Activated T-cell treated with anti-CD3 and anti-CD28 coated beads, Interleukin-2, amount 50 U/mL, for 72 hours (primary cell): ENCODE data around the gene DOCK1. TPM values are rescaled to one million over a fixed set of nuclear protein-coding genes. Genes with fewer than 3 reads are reported as not detected.

ENCODE experiments used
- ATAC-seq, 2 donors: fragments of 150-1000 bp; cut with Tn5 transposase; replicated peaks in 1 of 2; 2 replicates each; pipeline ENCODE4 v1.10.0; 2021; ENCODE audit warnings: moderate library complexity in 2 of 2, mild to moderate bottlenecking in 1 of 2
- DNase-seq, 2 donors: peaks; one replicate each; pipeline ENCODE4 v3.0.0; 2021 to 2022; ENCODE audit warnings: mixed read lengths in 1 of 2
- H3K27ac Mint-ChIP-seq: one replicate; pipeline ENCODE4 v1.8.0; 2022; ENCODE audit warnings: mild to moderate bottlenecking, moderate library complexity, mixed read lengths
- H3K27me3 Mint-ChIP-seq: one replicate; pipeline ENCODE4 v1.8.0; 2022; ENCODE audit warnings: low read depth, mixed read lengths
- H3K36me3 Mint-ChIP-seq, 2 donors: one replicate each; pipeline ENCODE4 v1.8.0; 2022; ENCODE audit warnings: mixed read lengths in 2 of 2, mild to moderate bottlenecking in 1 of 2; ENCODE audit not compliant: insufficient read depth in 2 of 2
- H3K4me1 Mint-ChIP-seq: one replicate; pipeline ENCODE4 v1.8.0; 2022; ENCODE audit warnings: low read depth, mixed read lengths
- H3K4me3 Mint-ChIP-seq, 2 donors: one replicate each; pipeline ENCODE4 v1.8.0; 2022; ENCODE audit warnings: mild to moderate bottlenecking in 2 of 2, mixed read lengths in 2 of 2, moderate library complexity in 2 of 2
- H3K9me3 Mint-ChIP-seq, 2 donors: one replicate each; pipeline ENCODE4 v1.8.0; 2022; ENCODE audit warnings: mixed read lengths in 2 of 2
- total RNA-seq, 2 donors: library from RNA; stranded (reverse); gene quantifications; one replicate each; pipeline ENCODE4 v1.2.3, GENCODE V29; 2022

DOCK1 gene
- total RNA-seq, 2 donors from 2014 or later, result 0.35 to 0.53 TPM

DNA sequence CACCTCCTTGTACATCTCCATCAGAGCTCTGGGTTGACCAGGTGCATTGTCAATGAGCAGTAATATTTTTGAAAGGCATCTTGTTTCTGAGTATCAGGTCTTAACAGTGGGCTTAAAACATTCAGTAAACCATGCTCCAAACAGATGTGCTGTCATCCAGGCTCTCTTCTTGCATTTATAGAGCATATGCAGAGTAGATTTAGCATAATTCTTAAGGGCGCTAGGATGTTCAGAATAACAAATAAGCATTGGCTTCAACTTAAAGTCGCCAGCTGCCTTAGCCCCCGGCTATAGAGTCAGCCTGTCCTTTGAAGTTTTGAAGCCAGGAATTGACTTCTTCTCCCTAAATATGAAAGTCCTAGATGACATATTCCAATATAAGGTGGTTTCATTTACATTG, 421.7 kb downstream of the DOCK1 start:
- Mint-ChIP-seq H3K27ac (no peak overlapping the region), H3K27me3 (peaks cover 13% of the 10 kb centered on the region), H3K4me3 (no peak overlapping the region), H3K36me3 (no peaks in the 10 kb centered on the region), H3K4me1 (no peaks in the 10 kb centered on the region), H3K9me3 (no peaks in the 10 kb centered on the region)
- DNase-seq, result no peak
- ATAC-seq, result no peak

DNA sequence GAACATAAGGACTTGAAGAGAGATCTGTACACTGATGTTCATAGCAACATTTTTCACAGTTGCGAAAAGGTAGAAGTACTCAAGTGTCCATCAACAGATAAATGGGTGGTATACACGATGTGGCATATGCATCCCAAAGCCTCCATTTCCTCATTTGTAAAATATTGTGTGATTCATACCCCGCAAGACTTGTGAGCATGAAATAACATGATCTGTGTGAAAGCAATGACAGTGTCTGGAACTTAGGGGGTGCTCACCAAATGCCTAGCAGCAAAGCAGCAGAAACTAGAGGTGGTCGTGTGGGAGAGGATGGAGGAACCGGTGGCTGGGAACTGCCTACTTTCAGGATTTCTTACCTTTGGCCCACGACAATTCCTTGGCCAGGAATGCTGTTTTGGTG, 426.5 kb downstream of the DOCK1 start:
- H3K4me3 Mint-ChIP-seq, result no peak overlapping the region
- H3K9me3 Mint-ChIP-seq, result no peaks in the 10 kb centered on the region
- H3K4me1 Mint-ChIP-seq, result peaks cover 5% of the 10 kb centered on the region
- no peaks in the 10 kb centered on the region for H3K36me3 Mint-ChIP-seq
- H3K27ac Mint-ChIP-seq, result no peak overlapping the region
- DNase-seq (no peak), ATAC-seq (no peak)
- H3K27me3 Mint-ChIP-seq, result peaks cover 28% of the 10 kb centered on the region

DNA sequence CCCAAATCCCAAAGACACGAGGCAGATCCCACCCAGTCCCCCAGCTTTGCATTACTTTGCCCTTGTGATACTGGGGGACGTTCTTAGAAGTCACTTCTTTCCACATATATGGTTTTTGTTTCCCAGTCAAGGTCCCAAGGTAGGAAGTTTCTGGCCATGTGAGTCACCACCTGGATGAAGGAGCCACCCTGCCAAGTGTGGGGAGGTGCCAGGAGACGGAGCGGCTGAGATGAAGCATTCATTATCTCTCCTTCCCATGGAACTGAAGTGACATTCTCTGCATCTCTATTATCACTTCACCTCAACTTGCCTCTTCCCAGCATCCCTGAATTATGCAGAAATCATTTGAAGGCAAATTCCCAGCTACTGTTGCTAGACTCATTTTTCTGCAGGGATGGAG, 427.4 kb downstream of the DOCK1 start:
- ATAC-seq (no peak), DNase-seq (no peak)
- H3K27ac Mint-ChIP-seq, result no peak overlapping the region
- H3K4me1 Mint-ChIP-seq, result peaks cover 5% of the 10 kb centered on the region
- no peaks in the 10 kb centered on the region for H3K36me3 Mint-ChIP-seq
- no peak overlapping the region for H3K4me3 Mint-ChIP-seq
- no peaks in the 10 kb centered on the region for H3K9me3 Mint-ChIP-seq
- H3K27me3 Mint-ChIP-seq, result peaks cover 28% of the 10 kb centered on the region

DNA sequence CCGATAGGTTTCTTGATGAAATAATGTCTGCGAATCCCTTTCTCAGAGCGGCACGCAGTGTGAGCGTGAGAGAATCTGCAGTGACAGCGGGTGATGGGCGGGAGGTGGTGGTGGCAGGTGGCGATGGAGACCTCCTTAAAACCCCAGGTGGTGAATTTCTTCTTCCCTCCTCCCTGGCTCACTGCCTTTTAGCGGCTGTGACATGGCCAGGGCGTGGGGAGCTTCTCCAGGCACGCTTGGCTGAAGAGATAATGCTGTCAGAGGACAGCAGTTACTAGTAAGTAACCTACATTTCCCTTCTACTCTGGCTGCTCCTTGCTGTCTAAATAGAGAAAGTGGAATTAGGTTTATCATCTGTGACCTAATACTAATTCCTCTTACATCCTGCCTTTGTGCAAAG, 432.6 kb downstream of the DOCK1 start:
- Mint-ChIP-seq H3K4me1 (peaks cover 5% of the 10 kb centered on the region), H3K36me3 (no peaks in the 10 kb centered on the region), H3K27ac (no peak overlapping the region), H3K9me3 (no peaks in the 10 kb centered on the region), H3K4me3 (no peak overlapping the region), H3K27me3 (peaks cover 25% of the 10 kb centered on the region)
- ATAC-seq (no peak), DNase-seq (no peak)

DNA sequence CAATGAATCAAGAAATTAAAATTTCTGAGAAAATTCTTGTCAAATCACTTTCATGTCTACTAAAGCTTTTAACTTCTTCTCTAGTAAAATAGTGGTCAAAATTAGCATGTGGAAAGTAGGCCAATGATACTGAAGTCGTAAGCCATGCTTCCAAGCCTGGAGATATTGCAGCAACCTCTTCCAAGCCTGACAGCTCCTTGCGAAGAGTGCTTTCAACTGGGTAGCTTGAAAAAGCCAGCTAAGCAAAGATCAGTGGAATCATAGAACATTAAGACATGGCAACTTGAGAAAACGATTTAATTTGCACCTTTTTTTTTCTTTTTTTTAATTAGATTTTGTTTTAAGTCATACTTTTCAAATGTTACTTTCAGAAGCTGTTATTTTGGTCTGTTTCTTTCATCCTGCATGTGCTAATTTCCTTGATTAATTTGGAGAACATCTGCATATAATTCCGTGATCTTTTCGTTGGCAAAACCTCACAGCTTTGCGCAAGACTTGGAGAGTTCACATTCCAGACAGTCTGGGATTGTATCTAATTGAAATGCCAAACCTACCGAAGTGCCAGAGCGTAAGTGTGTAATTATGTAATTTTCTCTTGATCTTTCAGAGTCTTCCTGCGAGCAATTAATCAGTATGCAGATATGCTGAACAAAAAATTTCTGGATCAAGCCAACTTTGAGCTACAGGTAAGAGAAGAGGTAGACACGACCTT, 433.3 kb downstream of the DOCK1 start:
- no peak for ATAC-seq
- no peaks in the 10 kb centered on the region for H3K36me3 Mint-ChIP-seq

DNA sequence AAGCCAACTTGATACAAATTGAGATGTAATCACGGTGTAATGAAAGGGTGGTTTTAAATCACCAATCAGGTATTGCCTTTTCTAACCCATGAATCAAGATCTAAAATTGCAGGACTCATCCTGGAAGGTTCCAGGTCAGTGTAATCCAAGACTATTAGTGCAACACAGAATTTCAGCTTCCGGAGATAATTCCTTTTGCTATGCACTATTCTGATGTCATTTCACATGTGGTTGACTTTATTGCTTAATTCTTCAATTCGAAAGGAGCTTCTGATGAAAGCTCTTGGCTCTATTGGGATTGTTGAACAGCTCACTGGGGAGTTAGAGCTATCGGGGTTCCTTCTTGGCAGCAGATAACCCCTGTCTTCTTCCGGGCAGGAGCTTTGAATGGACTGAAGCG, 438.6 kb downstream of the DOCK1 start:
- Mint-ChIP-seq H3K4me3 (no peak overlapping the region), H3K27ac (no peak overlapping the region), H3K9me3 (no peaks in the 10 kb centered on the region), H3K4me1 (no peaks in the 10 kb centered on the region), H3K36me3 (no peaks in the 10 kb centered on the region), H3K27me3 (peaks cover 6% of the 10 kb centered on the region)
- ATAC-seq (no peak), DNase-seq (no peak)

More for the DNA sequence above, 433.3 kb downstream of the DOCK1 start:
- no peak overlapping the region for H3K27ac Mint-ChIP-seq
- DNase-seq, result no peak
- no peaks in the 10 kb centered on the region for H3K9me3 Mint-ChIP-seq
- H3K4me1 Mint-ChIP-seq, result peaks cover 2% of the 10 kb centered on the region
- no peak overlapping the region for H3K4me3 Mint-ChIP-seq
- peaks cover 17% of the 10 kb centered on the region for H3K27me3 Mint-ChIP-seq

DNA sequence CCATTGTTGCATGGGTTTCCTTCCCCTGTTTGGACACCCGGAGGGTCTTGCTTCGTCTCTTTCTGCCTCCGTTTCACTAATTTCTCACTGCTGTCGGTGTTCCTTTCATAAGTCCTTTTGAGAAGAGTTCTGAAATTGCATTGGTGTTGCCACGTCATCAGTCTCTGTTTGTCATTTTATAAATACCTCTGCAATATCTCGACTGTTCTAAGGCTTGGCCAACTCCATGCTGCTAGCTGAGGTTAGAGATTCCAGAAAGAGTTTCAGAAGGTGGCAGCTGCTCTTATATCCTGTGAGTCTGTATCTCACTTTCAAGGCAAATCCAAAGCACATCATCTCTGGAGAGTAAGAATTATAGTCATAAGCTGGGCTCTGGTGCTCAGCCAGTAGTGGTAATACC, 439.1 kb downstream of the DOCK1 start:
- Mint-ChIP-seq H3K4me3 (no peak overlapping the region), H3K36me3 (no peaks in the 10 kb centered on the region), H3K27ac (no peak overlapping the region), H3K4me1 (no peaks in the 10 kb centered on the region), H3K27me3 (peaks cover 2% of the 10 kb centered on the region), H3K9me3 (no peaks in the 10 kb centered on the region)
- DNase-seq (no peak), ATAC-seq (no peak)

DNA sequence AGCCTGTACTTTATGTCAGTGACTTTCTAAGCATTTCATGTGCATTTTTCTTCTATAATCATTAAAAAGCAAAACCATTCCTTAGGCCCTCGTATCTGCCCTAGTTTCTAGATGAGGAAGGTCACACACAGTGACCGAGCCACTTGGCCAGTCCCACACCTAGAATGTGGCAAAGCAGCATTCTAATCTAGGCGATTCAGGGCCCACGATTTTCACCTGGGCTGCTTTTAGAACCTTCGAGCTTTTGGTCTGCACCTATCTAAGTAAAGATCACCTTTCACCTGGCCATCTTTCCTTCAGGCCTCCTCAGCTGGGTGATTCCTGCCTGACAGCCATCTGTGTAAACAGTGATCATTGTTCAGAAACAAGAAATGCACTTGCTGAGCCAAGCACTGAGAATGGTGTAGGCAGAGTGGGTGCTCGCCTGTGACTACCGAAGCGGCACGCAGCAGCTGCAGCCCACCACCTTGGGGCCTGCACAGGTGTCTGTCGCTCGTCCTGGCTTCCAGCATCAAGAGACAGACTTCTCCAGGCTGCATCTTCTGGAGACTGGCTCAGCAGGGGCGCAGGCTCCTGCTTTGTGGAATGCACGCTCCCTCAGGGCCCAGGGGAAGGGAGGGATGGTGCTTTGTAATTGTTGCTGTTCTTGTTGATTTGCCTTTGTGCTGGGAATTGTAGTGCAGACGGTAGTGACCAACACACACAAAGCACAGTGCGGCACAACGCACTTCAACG, 440.2 kb downstream of the DOCK1 start:
- Mint-ChIP-seq H3K4me1 (no peaks in the 10 kb centered on the region), H3K27ac (no peak overlapping the region), H3K4me3 (no peak overlapping the region), H3K27me3 (peaks cover 9% of the 10 kb centered on the region), H3K36me3 (no peaks in the 10 kb centered on the region), H3K9me3 (no peaks in the 10 kb centered on the region)
- DNase-seq, result no peak
- no peak for ATAC-seq

DNA sequence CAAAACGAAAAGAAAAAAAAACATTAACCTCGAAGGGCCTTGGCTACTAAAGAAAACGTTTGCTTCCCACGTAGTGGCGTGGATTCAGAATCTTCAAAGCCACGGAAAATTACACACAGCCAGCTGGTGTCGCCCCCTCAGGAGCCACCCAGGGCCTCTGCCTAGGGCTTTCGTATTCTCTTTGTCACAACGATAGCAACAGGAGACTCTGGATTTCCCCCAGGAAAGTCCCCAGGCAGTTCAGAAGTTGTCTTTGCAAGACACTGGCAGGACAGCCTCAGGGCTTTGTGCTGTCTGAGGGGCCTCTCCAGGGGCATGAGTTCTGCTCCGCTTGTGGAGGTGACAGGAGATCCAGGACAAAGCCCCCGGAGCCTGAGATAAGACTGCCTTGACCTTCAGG, 441.4 kb downstream of the DOCK1 start:
- no peak overlapping the region for H3K27ac Mint-ChIP-seq
- H3K4me3 Mint-ChIP-seq, result no peak overlapping the region
- no peaks in the 10 kb centered on the region for H3K36me3 Mint-ChIP-seq
- DNase-seq, result peak; percentile 12 to 24
- H3K27me3 Mint-ChIP-seq, result peaks cover 9% of the 10 kb centered on the region
- no peaks in the 10 kb centered on the region for H3K4me1 Mint-ChIP-seq
- peak; percentile 61 to 76 for ATAC-seq
- no peaks in the 10 kb centered on the region for H3K9me3 Mint-ChIP-seq

DNA sequence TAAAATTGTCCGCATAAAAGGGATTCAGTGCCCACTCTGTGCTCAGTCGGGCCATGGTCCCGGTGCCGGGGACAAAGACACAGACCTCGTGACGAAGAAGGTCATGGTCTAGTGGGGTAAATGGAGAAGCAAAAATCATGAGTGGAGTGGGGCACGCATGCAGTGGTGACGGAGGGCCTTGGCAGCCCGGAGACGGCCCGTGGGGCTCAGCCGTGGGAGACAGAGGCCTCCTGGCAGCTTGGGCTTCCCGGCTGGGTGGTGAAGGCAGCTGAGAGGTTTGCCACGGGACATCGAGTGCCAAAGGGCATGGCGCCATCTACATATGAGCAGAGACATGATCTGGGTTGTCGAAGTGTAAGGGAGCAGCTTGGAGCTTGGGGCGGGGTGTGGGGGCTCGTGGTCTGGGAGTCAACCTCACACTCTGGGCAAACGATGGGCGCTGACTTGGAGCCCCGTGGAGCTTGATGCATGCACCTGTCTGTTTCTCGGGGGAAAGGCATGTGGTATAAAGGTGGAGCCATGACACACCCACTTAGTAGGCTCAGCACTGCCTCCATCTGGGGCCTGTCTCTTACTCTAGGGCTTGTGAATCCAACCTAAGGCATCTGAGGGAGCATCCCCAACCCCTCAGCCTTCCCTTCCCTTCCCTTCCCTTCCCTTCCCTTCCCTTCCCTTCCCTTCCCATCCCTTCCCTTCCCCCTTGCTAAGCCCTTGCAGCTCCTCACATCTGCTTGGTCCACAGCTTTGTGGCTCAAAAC, 442.2 kb downstream of the DOCK1 start:
- DNase-seq (no peak), ATAC-seq (no peak)
- Mint-ChIP-seq H3K36me3 (no peaks in the 10 kb centered on the region), H3K4me1 (no peaks in the 10 kb centered on the region), H3K27me3 (peaks cover 9% of the 10 kb centered on the region), H3K9me3 (no peaks in the 10 kb centered on the region), H3K27ac (no peak overlapping the region), H3K4me3 (no peak overlapping the region)

DNA sequence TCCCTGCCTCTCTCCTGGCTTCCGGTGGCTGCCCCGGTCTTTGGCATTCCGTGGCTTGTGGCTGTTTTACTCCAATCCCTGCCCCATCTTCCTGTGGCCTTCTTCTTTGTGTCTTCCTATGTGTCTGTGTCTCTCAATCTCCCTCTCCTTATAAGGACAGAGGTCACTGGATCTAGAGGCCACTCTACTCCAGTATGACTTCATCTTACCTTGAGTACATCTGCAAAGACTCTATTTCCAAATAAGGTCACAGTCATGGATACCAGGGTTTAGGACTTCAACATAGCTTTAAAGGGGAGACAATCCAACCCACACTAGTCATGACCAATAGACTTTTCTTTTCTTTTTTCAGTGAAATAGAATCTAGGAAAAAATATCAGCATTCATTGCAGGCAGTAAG, 444.5 kb downstream of the DOCK1 start:
- Mint-ChIP-seq H3K27ac (no peak overlapping the region), H3K4me3 (no peak overlapping the region), H3K4me1 (no peaks in the 10 kb centered on the region), H3K9me3 (no peaks in the 10 kb centered on the region), H3K36me3 (no peaks in the 10 kb centered on the region), H3K27me3 (peaks cover 9% of the 10 kb centered on the region)
- DNase-seq (no peak), ATAC-seq (no peak)

DNA sequence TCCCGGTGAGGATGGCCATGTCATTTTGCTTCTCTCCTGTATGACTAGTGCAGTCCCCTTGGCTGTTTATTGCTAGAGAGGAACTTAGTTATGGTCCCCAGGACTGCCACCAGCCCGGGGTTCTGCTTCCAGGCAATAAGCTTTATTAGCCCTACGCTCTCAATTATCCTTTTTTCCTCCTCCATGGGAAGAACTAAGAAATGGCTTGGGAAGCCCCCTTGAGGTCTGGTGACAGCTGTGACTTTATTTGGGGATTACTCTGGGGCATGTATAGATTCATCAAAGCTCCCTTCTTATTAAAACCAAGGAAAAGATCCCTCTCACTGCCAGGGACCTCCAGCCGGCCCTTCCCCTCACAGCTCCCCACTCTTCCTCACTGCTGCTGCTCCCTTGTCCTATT, 446.3 kb downstream of the DOCK1 start:
- no peaks in the 10 kb centered on the region for H3K9me3 Mint-ChIP-seq
- no peaks in the 10 kb centered on the region for H3K4me1 Mint-ChIP-seq
- H3K27me3 Mint-ChIP-seq, result peaks cover 9% of the 10 kb centered on the region
- DNase-seq, result no peak
- H3K36me3 Mint-ChIP-seq, result no peaks in the 10 kb centered on the region
- no peak overlapping the region for H3K27ac Mint-ChIP-seq
- no peak for ATAC-seq
- H3K4me3 Mint-ChIP-seq, result no peak overlapping the region

DNA sequence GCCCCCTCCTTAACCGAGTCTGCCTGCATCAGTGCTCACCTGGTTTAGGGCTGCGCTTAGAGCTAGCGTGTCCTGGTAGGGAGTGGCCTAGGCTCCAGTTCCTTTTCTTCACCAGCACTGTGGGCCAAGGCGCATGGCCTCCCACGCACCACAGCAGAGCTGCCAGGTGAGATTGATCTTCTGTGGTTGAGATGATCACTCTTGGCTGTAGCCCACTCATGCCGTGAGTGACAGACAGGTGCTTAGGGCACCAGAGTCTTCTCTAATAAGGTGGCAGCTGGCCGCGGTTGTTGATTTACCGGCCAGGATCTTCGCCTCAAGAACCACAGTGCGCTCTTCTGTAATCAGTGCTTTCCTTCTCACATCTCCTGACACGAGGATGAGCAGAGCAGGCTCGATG, 448.3 kb downstream of the DOCK1 start:
- H3K9me3 Mint-ChIP-seq, result no peaks in the 10 kb centered on the region
- H3K27ac Mint-ChIP-seq, result no peak overlapping the region
- H3K4me3 Mint-ChIP-seq, result no peak overlapping the region
- peaks cover 9% of the 10 kb centered on the region for H3K27me3 Mint-ChIP-seq
- DNase-seq (no peak), ATAC-seq (no peak)
- H3K36me3 Mint-ChIP-seq, result no peaks in the 10 kb centered on the region
- H3K4me1 Mint-ChIP-seq, result no peaks in the 10 kb centered on the region
